ENCODE results near the gene CCL17.
"Not testable (repeated sequence)": the region's sequence is repeated elsewhere in the genome, so short reads cannot be mapped to it uniquely, and the experiment has no call there.

The CCL17 gene

GRCh38 chr16:57379579-57379978, 25.0 kb upstream of the CCL17 start:
- DNase-seq: no peak

- DNase-seq: no peak
Measured at GRCh38 chr16:57380671-57381462, 23.7 kb upstream of the CCL17 start.

GRCh38 chr16:57381791-57382534, 22.6 kb upstream of the CCL17 start:
- no peak for DNase-seq

GRCh38 chr16:57382535-57383275, 21.9 kb upstream of the CCL17 start:
- DNase-seq: no peak

GRCh38 chr16:57383276-57384247, 21.0 kb upstream of the CCL17 start:
- DNase-seq: no peak

- DNase-seq: no peak
Measured at GRCh38 chr16:57384248-57385070, 20.1 kb upstream of the CCL17 start.

- no peak for DNase-seq
Measured at GRCh38 chr16:57385083-57385482, 19.5 kb upstream of the CCL17 start.

GRCh38 chr16:57386381-57386951, 18.1 kb upstream of the CCL17 start:
- no peak for DNase-seq

GRCh38 chr16:57387598-57388354, 16.8 kb upstream of the CCL17 start:
- DNase-seq: no peak

- no peak for DNase-seq
Measured at GRCh38 chr16:57388359-57389086, 16.0 kb upstream of the CCL17 start.

GRCh38 chr16:57389087-57389468, 15.5 kb upstream of the CCL17 start:
- DNase-seq: no peak

- peak in 1 of 6 experiments; percentile 2 for DNase-seq
Measured at GRCh38 chr16:57390636-57391295, 13.8 kb upstream of the CCL17 start.

- no peak for DNase-seq
Measured at GRCh38 chr16:57391300-57391699, 13.3 kb upstream of the CCL17 start.

- DNase-seq: no peak
Measured at GRCh38 chr16:57391708-57392107, 12.9 kb upstream of the CCL17 start.

GRCh38 chr16:57392694-57393093, 11.9 kb upstream of the CCL17 start:
- no peak for DNase-seq

GRCh38 chr16:57394444-57394843, 10.1 kb upstream of the CCL17 start:
- DNase-seq: no peak

GRCh38 chr16:57395026-57395425, 9.5 kb upstream of the CCL17 start:
- DNase-seq: no peak

- DNase-seq: no peak
Measured at GRCh38 chr16:57396786-57397185, 7.8 kb upstream of the CCL17 start.

- DNase-seq: not testable (repeated sequence)
Measured at GRCh38 chr16:57397493-57397892, 7.1 kb upstream of the CCL17 start.
